Suppressor macrophage treated with lipopolysaccharide for 4 hours (primary cell): ENCODE results near the gene C10orf90.

Source experiments
- DNase-seq: peaks from one replicate; pipeline ENCODE4 v3.0.0-alpha.2; 2020

C10orf90 gene

GRCh38 chr10:126497672-126498071 lies 172.8 kb downstream of the C10orf90 start:
- no peak for DNase-seq

DNA sequence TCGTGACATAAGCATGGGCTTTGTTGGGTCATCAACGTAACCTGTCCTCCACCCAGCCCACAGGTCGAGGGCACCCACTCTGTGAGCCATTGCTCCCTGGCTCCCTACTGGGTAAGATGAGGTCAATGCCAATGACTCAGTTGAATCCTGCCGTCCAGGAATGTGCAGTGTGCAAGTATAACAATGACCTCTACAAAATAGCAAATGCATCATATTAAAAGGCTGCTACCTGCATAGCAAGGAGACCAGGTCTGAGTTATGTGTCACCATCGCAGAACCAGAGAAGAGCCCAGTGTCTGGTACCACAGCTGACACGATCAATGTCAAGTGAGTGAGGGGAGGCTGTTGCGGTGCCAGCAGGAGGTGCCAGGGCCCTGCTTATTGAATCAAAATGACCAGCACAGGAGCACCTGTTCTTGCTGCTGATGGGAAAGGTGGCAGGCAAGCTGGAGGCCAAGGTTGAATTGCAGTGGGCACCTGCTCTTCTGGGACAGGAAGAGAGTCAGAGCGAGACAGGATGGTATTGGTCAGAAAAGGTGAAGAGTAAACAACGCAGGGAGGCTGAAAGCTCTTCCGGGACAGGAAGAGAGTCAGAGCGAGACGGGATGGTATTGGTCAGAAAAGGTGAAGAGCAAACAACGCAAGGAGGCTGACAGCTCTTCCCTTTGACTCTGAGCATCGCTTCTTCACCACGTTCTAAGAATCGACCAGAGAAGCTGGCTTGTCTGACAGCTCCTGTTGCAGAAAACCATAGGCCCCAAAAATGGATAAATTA lies 173.5 kb downstream of the C10orf90 start:
- DNase-seq: no peak

GRCh38 chr10:126491476-126491875 lies 179.0 kb downstream of the C10orf90 start:
- no peak for DNase-seq

- DNase-seq: no peak
Measured at GRCh38 chr10:126481181-126481580, 189.3 kb downstream of the C10orf90 start.

GRCh38 chr10:126480648-126481047 lies 189.8 kb downstream of the C10orf90 start:
- no peak for DNase-seq

DNA sequence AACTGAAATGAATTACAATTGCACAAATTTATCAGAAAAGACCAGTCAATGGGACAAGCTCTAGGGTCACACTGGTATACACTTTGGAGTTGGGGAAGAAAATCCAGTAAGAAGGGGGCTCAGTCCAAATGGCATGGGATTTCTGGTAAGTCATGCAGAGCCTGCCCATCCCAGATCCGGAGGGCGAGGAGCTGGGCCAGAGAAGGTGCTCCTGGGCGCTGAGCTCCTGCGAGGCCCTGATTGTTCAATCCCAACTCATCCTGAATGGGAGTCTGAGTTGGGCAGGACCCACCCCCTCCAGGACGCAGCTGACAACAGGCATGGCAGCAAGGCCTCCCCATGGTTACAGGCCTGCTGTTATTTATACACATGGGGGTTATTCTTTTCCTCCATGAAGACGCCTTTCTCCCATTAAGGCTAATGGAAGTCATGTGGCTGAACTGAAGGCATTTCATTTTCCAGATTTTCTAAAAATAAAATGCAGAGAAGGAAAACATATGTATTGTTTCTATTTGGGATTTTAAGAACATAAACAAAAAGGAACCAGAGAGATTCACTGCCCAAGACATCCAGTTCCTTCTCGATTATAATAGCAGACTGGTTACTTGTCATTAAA lies 191.1 kb downstream of the C10orf90 start:
- DNase-seq: no peak

GRCh38 chr10:126478546-126478945 lies 191.9 kb downstream of the C10orf90 start:
- DNase-seq: no peak

DNA sequence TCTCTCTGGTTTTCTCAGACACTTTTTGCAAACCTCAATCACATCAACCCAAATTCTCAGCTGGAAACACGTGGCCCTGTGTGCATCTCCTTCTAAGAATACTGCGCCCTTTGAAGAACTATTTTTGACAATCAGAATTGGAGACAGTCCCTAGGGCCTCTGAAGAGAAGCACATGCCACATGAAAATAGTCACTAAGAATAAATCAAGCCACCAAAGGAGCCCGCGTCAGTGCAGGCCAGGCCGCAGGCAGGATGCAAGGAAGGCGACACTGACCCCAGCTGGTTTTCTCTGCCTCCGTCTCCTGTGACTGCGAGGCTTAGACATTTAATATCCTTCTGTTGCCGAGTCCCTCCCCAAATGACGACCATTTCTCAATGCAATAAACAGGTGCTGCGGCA lies 194.2 kb downstream of the C10orf90 start:
- DNase-seq: no peak

- no peak for DNase-seq
Measured at GRCh38 chr10:126475074-126475691, 195.3 kb downstream of the C10orf90 start.

DNA sequence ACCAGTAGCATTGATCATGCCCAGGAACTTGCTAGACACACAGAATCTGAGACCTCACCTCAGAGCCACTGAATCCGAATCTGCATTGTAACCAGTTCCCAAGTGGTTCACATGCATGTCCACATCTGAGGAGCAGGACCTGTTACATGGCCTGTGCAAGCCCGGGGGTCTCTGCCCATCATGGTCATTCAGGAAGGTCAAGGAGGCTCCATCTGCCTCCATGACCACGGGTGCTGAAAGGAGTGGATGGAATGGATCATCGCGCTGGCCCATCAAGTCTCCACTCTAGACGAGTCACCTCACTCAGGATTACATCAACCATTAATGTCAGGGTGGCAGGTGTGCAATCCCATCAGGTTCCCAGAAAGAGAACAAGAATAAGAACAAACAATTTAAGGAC lies 196.5 kb downstream of the C10orf90 start:
- DNase-seq: no peak

DNA sequence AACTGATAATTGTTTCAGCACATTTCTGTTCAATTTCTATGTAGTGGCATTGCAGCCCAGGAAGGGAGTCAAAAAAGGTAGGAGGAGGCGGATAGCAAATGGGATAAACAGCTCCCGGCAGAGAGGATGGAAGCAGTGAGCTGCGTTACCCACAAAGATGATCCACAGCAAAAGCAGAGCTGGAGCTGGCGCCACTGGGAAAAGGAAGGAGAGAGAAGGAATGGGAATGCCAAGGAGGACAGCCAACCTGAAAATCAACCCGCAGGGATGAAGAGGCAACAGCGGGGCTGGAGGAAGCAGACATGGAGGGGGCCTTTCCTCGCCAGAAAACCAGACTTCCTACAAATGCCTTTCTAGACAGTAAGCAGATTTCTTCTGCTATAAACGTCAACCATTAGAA lies 199.5 kb downstream of the C10orf90 start:
- no peak for DNase-seq

DNA sequence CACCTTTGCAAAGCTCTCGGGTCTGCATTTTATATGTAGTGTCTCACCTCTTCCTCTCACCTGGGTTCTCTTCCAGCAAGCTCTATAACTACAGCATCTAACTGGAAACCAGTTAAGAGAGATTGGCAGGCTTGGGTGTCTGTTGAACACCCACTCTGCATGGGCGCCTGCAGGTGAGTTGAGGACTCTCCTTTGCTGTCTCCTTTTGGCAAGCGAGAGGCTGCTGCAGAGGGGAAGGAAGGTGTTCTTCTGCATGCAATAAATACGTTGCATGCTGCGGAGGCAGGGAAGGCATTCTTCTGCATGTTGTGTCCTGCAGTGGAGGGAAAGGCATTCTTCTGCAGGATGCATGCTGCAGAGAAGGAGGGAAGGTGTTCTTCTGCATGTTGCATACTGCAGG lies 200.8 kb downstream of the C10orf90 start:
- DNase-seq: no peak

DNA sequence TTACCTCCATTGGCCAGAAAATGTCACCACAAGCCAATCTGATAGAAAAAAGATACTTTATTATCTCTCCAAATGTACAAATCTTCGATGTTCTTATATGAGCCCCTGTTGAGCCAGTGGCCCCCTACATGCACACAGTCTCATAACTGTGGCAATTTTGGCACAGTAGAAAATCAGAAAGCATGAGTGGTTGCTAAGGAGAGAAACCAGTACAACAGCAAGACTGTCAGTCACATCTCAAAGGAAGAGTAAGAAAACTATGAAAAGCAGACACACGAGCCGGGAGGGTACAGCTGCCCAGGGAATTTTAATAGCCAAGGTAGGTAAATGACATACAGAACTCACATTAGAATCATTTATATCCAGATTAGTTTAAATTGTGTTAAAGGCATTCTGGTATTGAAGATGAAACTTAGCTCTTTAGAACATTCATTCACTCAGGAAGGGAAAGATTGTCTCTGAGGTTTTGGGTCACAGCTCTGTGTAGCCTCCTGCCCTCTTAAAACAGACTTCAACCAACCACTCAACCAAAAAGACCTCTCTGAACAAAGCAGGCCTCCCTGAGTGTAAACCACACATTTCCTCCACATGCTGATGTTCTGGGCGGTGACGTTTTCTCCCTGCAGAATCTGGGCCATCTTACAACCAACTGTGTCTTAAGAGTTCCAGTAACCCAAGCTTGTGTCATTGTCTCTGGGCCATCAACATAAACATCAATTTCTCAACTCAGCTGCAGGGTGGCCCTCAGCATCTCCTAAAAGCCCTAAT lies 201.4 kb downstream of the C10orf90 start:
- no peak for DNase-seq

DNA sequence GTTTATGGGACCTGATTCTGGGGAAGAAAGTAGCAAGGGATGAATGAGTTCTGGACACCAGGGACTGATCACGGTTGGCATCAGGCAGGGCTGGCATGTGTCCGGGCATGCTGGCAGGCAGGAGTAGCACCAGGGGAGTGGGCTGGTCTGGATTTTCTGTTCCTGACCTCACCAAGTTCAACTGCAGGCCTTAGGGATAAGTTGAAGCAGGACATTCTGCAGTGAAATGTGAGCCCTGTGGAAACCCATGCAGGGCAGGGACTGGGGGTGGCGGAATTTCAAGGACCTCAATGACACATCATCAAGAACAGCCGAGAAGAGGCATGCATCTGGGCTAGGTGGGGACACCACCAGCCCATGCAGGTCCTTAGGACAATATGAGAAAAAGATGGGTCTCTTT lies 202.0 kb downstream of the C10orf90 start:
- DNase-seq: no peak

- DNase-seq: no peak
Measured at GRCh38 chr10:126465771-126466170, 204.7 kb downstream of the C10orf90 start.

DNA sequence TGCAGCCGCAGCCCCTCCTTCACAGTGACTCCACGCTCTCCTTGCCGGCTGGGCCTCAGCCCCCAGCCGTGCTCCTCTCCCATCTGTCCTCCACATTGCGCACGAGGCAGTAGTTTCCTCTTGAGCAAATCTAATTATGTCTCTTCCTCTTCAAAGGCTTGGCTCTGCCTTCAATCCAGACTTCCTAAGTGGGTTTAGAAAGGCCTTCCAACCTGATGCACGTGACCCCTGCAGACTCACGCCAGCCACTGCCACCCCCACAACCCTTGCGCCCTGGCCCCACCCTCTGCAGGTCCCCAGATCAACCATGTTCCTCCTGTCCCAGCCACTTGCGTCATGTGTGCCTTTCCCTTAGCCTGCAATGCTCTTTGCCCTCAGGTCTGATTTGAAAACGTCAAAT lies 207.2 kb downstream of the C10orf90 start:
- DNase-seq: no peak

GRCh38 chr10:126461289-126461940 lies 209.1 kb downstream of the C10orf90 start:
- no peak for DNase-seq

DNA sequence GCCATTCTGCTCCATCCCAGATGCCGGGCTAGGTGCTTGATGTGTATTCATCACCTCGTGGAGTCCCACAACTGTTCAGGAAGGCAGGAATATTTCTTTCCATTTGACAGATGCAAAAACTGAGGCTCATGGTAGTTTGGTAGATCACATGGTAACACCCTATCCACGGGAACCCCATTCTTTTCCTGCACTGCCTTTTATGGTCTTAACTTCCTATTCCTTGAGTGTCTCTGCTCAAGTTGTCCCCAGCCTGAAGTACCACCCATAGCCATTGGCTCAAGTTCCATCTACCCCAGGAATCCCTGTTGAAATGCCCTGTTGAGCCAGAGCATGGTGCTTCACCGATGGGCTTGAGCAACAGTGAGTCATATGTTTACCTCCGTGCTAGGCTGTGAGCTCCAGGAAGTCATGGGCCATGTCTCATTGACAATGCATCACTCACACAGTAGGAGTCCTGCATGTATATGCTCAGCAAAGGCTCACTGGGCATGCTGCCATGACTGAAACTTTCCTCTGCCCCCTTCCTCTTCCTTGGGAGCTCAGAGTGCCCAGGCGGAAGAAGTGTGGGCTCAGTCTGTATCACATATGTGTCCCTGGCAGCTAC lies 210.5 kb downstream of the C10orf90 start:
- DNase-seq: peak; percentile 0

DNA sequence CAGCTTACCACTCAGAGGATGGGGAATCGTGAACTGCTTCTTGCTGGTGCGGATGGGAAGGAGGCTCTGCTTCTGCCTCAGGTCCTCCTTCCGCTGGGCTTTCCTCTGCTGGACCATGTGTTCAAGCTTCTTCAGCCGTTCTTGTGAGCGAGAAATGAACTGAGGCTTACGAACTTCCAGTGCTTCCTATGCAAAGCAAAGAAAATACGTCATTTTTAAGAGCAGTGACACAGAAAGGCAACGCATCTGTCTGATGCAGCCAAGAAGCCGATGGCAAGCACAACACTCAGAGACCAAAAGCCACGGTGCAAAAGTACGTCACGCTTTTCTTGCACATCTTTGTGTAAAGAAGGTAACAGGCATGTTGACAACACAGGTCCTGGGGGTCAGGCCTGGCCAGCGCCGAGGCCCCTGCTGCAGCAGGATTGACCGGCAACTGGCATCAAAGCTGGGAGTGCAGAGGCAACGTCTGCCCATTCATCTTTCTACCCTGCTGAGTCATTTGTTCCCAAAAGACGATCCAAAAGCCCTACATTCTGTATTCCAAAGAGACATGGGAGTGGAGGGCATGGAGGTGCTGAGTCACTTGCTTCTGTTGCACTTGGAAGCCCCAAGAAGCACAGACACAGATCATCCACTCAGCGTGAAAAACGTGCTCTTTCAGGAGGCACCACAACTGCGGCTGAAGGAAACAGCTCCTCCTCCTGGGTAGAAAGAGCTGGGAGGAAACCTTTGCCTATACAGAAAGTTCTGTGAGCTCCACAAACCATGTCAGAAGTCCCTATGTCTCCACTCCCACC lies 211.3 kb downstream of the C10orf90 start:
- no peak for DNase-seq

GRCh38 chr10:126458466-126458865 lies 212.0 kb downstream of the C10orf90 start:
- no peak for DNase-seq

DNA sequence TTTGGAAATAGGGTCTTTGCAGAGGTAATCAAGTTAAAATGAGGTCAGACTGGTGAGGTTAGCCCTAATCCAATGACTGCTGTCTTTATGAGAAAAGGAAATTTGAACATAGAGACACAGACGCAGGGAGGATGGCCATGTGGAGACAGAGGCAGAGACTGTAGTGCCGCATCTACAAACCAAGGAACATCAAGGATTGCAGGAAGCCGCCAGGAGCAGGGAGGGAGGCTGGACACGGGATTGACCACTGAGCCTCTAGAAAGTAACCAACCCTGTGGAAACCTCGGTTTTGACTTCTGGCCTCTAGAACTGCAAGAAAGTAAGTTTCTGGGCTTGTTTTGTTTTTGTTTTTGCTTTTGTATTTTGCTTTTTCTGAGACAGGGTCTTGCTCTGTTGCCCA lies 213.9 kb downstream of the C10orf90 start:
- DNase-seq: no peak
